OCI-LY7 (cell line): ENCODE data around the gene KCTD3. TPM values are rescaled to one million over a fixed set of nuclear protein-coding genes. Genes with fewer than 3 reads are reported as not detected.

Experiments used
- BruUV-seq: library from RNA; stranded (reverse); fragments of 400-500 nt; replicated peaks from 2 replicates; lab custom pipeline; 2021; lab: Mats Ljungman, UMichigan
- CTCF ChIA-PET: fragments of 300-600 bp; sonication (Branson Sonifier 250); formaldehyde crosslinking; loops from one replicate; lab custom pipeline; 2022; ENCODE audit warnings: antibody characterized with exemption; ENCODE audit not compliant: unreplicated experiment; lab: Charles Lee
- POLR2A ChIA-PET: fragments of 300-600 bp; sonication (Branson Sonifier 250); formaldehyde crosslinking; loops from one replicate; lab custom pipeline; 2022; ENCODE audit warnings: antibody characterized with exemption; lab: Charles Lee
- DNase-seq: peaks from one replicate; pipeline ENCODE4 v3.0.0-alpha.2; 2015; ENCODE audit warnings: low spot score
- H2AFZ ChIP-seq: fragments of 200-600 bp; sonication (generic), shearing (Covaris generic); 2 replicates; pipeline ENCODE4 v1.6.1; 2014; ENCODE audit warnings: mild to moderate bottlenecking, antibody characterized with exemption, low read length, moderate library complexity
- H3K27ac ChIP-seq: fragments of 200-600 bp; sonication (generic); 2 replicates; pipeline ENCODE4 v1.5.1; 2014; ENCODE audit warnings: mixed run types, low read depth, mild to moderate bottlenecking, moderate library complexity, low read length, inconsistent platforms; ENCODE audit not compliant: poor library complexity, severe bottlenecking
- H3K36me3 ChIP-seq: fragments of 200-600 bp; sonication (generic); 2 replicates; pipeline ENCODE4 v1.6.1; 2014; ENCODE audit warnings: mild to moderate bottlenecking, antibody characterized with exemption, low read length, moderate library complexity, mixed read lengths; ENCODE audit not compliant: insufficient read depth
- H3K4me1 ChIP-seq: fragments of 200-600 bp; sonication (generic); 2 replicates; pipeline ENCODE4 v1.5.1; 2014; ENCODE audit warnings: mild to moderate bottlenecking, low read length; ENCODE audit not compliant: insufficient read depth, poor library complexity, severe bottlenecking
- H3K4me2 ChIP-seq: fragments of 200-600 bp; sonication (generic); 2 replicates; pipeline ENCODE4 v1.6.1; 2014; ENCODE audit warnings: mild to moderate bottlenecking, low read length
- H3K4me3 ChIP-seq: fragments of 200-600 bp; sonication (generic); 2 replicates; pipeline ENCODE4 v1.5.1; 2014; ENCODE audit warnings: mild to moderate bottlenecking, low read depth, low read length; ENCODE audit not compliant: poor library complexity, severe bottlenecking
- H3K79me2 ChIP-seq: fragments of 200-600 bp; sonication (generic); 2 replicates; pipeline ENCODE4 v1.6.1; 2016; ENCODE audit warnings: low read depth, mild to moderate bottlenecking, low read length, moderate library complexity, mixed read lengths; ENCODE audit not compliant: insufficient read depth
- H3K9me2 ChIP-seq: fragments of 200-600 bp; sonication (generic); 2 replicates; pipeline ENCODE4 v1.6.1; 2016; ENCODE audit warnings: mild to moderate bottlenecking, low read length, mixed read lengths; ENCODE audit not compliant: insufficient read depth
- H3K9me3 ChIP-seq: fragments of 200-600 bp; sonication (generic); 2 replicates; pipeline ENCODE4 v1.6.1; 2014; ENCODE audit warnings: mild to moderate bottlenecking, mixed run types, low read length, mixed read lengths
- H4K20me1 ChIP-seq: fragments of 200-600 bp; sonication (generic); 2 replicates; pipeline ENCODE4 v1.6.1; 2014; ENCODE audit warnings: mild to moderate bottlenecking, antibody characterized with exemption, low read length, moderate library complexity, mixed read lengths; ENCODE audit not compliant: insufficient read depth
- CTCF ChIP-seq: fragments of 200-600 bp; sonication (generic); conservative IDR thresholded peaks from 2 replicates; pipeline ENCODE4 v1.5.1; 2014; ENCODE audit warnings: mild to moderate bottlenecking, antibody characterized with exemption, low read length, moderate library complexity, mixed read lengths
- EZH2phosphoT487 ChIP-seq: fragments of 200-600 bp; sonication (generic); IDR thresholded peaks from 2 replicates; pipeline ENCODE4 v1.6.1; 2018; ENCODE audit warnings: low read depth, borderline replicate concordance, mild to moderate bottlenecking, mixed run types, antibody characterized with exemption, low read length, moderate library complexity, mixed read lengths
- intact Hi-C: fragments of 100-400 bp; cut with micrococcal nuclease; formaldehyde crosslinking; loops from one replicate; pipeline ENCODE4 v1.10.0; 2022; ENCODE audit not compliant: unreplicated experiment
- total RNA-seq, 2 experiments: library from RNA; depleted of rRNA in 1 of 2; stranded (reverse); fragments of >200 nt in 1 of 2; shearing (Covaris generic) in 1 of 2; gene quantifications; 2 replicates each; pipeline ENCODE4 v1.2.3, GENCODE V29; 2014 to 2022

The KCTD3 gene
- total RNA-seq, 2 experiments from 2014 or later = 0.13 to 3.4 TPM

DNA sequence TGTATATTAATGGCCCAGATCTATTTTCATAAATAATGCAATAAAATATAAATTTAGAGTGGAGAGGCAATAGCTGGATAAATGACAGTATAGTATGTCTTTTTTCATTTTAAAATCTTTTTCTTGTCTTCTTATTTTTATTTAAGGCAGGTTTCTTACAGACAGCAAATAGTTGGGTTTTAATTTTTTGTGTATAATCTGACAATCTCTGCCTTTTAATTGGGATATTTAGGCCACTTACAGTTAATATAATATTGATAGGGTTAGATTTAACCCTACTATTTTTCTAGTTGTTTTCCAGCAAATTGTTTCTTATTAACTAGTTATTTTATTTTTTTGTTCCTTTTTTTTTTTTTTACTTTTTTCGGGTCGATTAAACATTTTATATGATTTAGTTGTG is 23.3 kb upstream of the KCTD3 start:
- Histone ChIP-seq H3K4me2 (no peak overlapping the region), H4K20me1 (no peaks in the 10 kb centered on the region), H3K79me2 (no peaks in the 10 kb centered on the region), H3K36me3 (no peaks in the 10 kb centered on the region), H3K4me3 (no peak overlapping the region), H3K9me2 (no peaks in the 10 kb centered on the region), H3K9me3 (no peaks in the 10 kb centered on the region), H3K27ac (no peak overlapping the region), H3K4me1 (no peaks in the 10 kb centered on the region), H2AFZ (no peak overlapping the region)
- no peak for TF ChIP-seq CTCF
- TF ChIP-seq EZH2phosphoT487 = no peak
- no peak for DNase-seq
- ChIA-PET CTCF (no interaction called here), POLR2A (interaction anchor here (0.7 kb wide), 1 partner anchor 1400 kb away, joined by 4 read pairs; no protein-coding TSS in a partner anchor)
- intact Hi-C loops = no loop called here
- BruUV-seq = no TSS peak

- ChIA-PET POLR2A (interaction anchor here (0.7 kb wide), 2 partner anchors 11 to 1399 kb away, joined by 3 to 4 read pairs; no protein-coding TSS in a partner anchor), CTCF (no interaction called here)
- no peak overlapping the region for H3K27ac ChIP-seq
- DNase-seq = no peak
- H3K4me1 ChIP-seq = no peaks in the 10 kb centered on the region
- H3K79me2 ChIP-seq = no peaks in the 10 kb centered on the region
- TF ChIP-seq EZH2phosphoT487 = no peak
- TF ChIP-seq CTCF = no peak
- no peaks in the 10 kb centered on the region for H4K20me1 ChIP-seq
- intact Hi-C loops = no loop called here
- no peaks in the 10 kb centered on the region for H3K9me2 ChIP-seq
- H3K36me3 ChIP-seq = no peaks in the 10 kb centered on the region
- no peak overlapping the region for H2AFZ ChIP-seq
- BruUV-seq = no TSS peak
- no peak overlapping the region for H3K4me2 ChIP-seq
- H3K4me3 ChIP-seq = no peak overlapping the region
- H3K9me3 ChIP-seq = no peaks in the 10 kb centered on the region
Observed at GRCh38 chr1:215544566-215544965, 22.5 kb upstream of the KCTD3 start.

DNA sequence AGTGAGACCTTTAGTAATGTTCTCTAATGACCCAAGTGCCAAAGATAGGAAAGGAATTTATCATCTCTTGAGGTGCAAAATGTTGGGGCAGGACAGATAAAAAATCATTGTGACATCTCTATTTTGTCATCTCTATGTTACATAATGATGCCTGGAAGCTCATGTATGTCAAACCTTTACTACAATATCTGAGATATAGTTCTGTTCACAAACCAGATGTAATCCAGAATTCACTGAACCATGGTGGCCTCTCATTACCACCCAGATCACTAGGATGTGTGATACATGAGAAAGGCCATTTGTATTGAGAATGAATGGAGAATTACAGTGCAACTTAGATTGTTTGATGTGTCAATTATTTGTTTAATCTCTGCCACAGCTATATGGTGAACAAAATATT is 22.0 kb upstream of the KCTD3 start:
- no peak for DNase-seq
- no peaks in the 10 kb centered on the region for H3K9me2 ChIP-seq
- intact Hi-C loops = no loop called here
- no peak overlapping the region for H3K27ac ChIP-seq
- POLR2A ChIA-PET = no interaction called here
- no peaks in the 10 kb centered on the region for H3K36me3 ChIP-seq
- H3K4me1 ChIP-seq = no peaks in the 10 kb centered on the region
- H3K4me3 ChIP-seq = no peak overlapping the region
- no peaks in the 10 kb centered on the region for H4K20me1 ChIP-seq
- H3K4me2 ChIP-seq = no peak overlapping the region
- H3K79me2 ChIP-seq = no peaks in the 10 kb centered on the region
- TF ChIP-seq CTCF = no peak
- TF ChIP-seq EZH2phosphoT487 = no peak
- no TSS peak for BruUV-seq
- CTCF ChIA-PET = no interaction called here
- H3K9me3 ChIP-seq = no peaks in the 10 kb centered on the region
- H2AFZ ChIP-seq = no peak overlapping the region
